Muscle of leg (tissue), 11 donors: ENCODE data around the gene COP1. TPM values are rescaled to one million over a fixed set of nuclear protein-coding genes. Genes with fewer than 3 reads are reported as not detected.
A peak's percentile ranks its signal among the peaks of the same experiment; 100 is the strongest.

Experiments used
- DNase-seq: peaks from one replicate; pipeline ENCODE4 v3.0.0; 2013
- H3K27ac ChIP-seq: one replicate; pipeline ENCODE4 v1.5.1; 2013; ENCODE audit warnings: mild to moderate bottlenecking, low read length, control low read depth
- H3K27me3 ChIP-seq: one replicate; pipeline ENCODE4 v1.6.1; 2013; ENCODE audit warnings: low read length; ENCODE audit not compliant: control insufficient read depth, insufficient read depth
- H3K36me3 ChIP-seq: one replicate; pipeline ENCODE4 v1.6.1; 2013; ENCODE audit warnings: low read length; ENCODE audit not compliant: control insufficient read depth, insufficient read depth
- H3K4me1 ChIP-seq: one replicate; pipeline ENCODE4 v1.6.1; 2013; ENCODE audit warnings: low read length; ENCODE audit not compliant: control insufficient read depth, insufficient read depth
- H3K4me3 ChIP-seq: one replicate; pipeline ENCODE4 v1.5.1; 2013; ENCODE audit warnings: low read length, control low read depth
- H3K9me3 ChIP-seq: replicated peaks from 2 replicates; pipeline ENCODE4 v1.6.1; 2013; ENCODE audit warnings: low read depth, low read length; ENCODE audit not compliant: control insufficient read depth
- WGBS: methylation state at CpG from one replicate; pipeline ENCODE4 v1.1.5; 2013; ENCODE audit warnings: missing lambda C conversion rate; ENCODE audit not compliant: insufficient coverage; 5-methylcytosine and 5-hydroxymethylcytosine counted together
- polyA plus RNA-seq, 8 donors: library from polyadenylated mRNA; unstranded; fragments of 120-200 nt; gene quantifications; one replicate each; pipeline versions ENCODE4 v1.2.1 to v1.2.3, GENCODE V29; 2013; ENCODE audit warnings: inconsistent platforms in 1 of 8, low replicate concordance in 1 of 8; ENCODE audit not compliant: insufficient read length in 8 of 8, insufficient read depth in 1 of 8
- total RNA-seq: library from RNA; stranded (reverse); fragments of 120-200 nt; gene quantifications from one replicate; pipeline ENCODE4 v1.2.4, GENCODE V29; 2013

The COP1 gene
- total and polyA plus RNA-seq, 9 donors, result 32.8 to 41.9 (median 35.5) TPM

DNA sequence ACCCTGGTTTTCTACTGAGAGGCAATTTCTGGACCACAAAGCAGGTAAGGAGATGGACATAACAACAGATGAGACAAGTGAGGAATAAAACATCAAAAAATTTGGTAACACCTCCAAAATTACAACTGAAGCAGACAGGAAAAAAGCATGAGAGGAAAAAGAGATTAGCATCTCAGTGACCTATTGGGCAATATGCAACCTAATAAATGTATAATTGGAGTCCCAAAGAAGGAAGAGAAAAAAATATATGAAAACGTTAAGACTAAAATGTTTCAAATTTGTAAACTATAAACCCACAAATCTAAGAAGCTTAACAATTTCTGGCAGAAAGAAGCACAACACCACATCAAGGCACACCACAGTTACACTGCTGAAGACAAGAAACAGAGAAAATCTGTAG, 255.5 kb downstream of the COP1 start:
- Histone ChIP-seq H3K27me3 (no peaks in the 10 kb centered on the region), H3K4me1 (no peaks in the 10 kb centered on the region), H3K9me3 (peaks cover 12% of the 10 kb centered on the region), H3K27ac (no peak overlapping the region), H3K4me3 (no peak overlapping the region), H3K36me3 (peaks cover 8% of the 10 kb centered on the region)
- no peak for DNase-seq
- no CpG with 5 or more reads among the region's 1 CpG for WGBS

DNA sequence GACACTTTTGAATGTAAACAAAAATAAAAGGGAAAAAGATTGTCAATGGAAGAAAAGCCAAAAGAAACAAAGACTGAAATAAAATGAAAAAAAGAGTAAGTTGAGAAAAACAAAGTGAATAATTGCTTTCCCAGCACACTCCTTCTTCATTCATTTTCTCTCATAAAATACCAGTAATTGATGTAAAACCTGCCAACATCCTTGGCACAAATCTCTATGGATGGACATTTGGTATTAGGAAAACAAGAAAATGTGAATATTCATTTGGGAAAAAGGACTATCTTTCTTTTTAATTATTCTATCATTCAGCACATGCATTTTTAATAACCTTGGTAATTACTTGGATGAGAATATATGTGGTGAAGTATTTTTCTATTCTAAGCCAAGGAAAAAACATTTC, 259.3 kb downstream of the COP1 start:
- no peaks in the 10 kb centered on the region for H3K4me1 ChIP-seq
- no peak overlapping the region for H3K4me3 ChIP-seq
- peaks cover 10% of the 10 kb centered on the region for H3K9me3 ChIP-seq
- no peak overlapping the region for H3K27ac ChIP-seq
- peak; percentile 52 for DNase-seq
- peaks cover 7% of the 10 kb centered on the region for H3K36me3 ChIP-seq
- H3K27me3 ChIP-seq, result no peaks in the 10 kb centered on the region

DNA sequence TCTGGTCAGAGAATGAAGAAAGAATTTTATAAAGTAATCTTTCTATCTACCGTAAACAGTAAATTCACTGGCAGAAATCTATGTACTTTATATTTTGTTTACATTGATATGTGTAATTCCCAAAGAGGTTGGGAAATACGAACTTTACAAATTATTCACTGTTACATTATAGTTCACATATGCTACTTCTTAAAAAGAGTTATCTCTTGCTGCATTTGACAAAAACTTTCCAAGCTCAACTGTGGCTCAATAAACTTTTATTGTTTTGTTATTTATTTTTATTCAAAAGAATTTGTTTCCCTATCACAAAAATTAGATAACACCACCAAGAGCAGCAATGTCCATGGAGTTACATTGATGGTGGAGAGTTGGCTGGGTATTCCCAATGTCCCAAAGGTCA, 262.5 kb downstream of the COP1 start:
- peaks cover 12% of the 10 kb centered on the region for H3K36me3 ChIP-seq
- DNase-seq, result no peak
- H3K9me3 ChIP-seq, result no peaks in the 10 kb centered on the region
- WGBS, result no CpG with 5 or more reads among the region's 2 CpGs
- H3K4me1 ChIP-seq, result no peaks in the 10 kb centered on the region
- no peak overlapping the region for H3K27ac ChIP-seq
- H3K27me3 ChIP-seq, result no peaks in the 10 kb centered on the region
- no peak overlapping the region for H3K4me3 ChIP-seq

DNA sequence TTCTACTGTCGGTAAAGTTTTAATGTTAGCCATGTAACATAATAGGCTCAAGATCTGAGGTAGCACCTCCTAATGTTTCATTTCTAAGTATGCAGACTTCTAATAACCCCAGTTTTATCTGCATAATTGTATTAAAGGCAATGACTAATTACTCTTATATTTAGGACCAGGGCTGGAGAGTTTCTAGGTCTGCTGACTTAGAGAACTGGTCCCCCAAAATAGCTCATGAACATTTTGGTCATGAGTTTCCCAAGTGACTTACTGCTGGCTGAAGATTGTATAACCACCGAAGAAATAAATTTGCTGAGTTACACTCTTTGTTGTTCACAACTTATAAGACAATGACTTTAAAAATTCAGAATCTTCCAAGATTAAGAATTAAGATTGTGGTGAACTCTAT, 265.9 kb downstream of the COP1 start:
- Histone ChIP-seq H3K4me1 (no peaks in the 10 kb centered on the region), H3K27me3 (no peaks in the 10 kb centered on the region), H3K36me3 (peaks cover 8% of the 10 kb centered on the region), H3K27ac (no peak overlapping the region), H3K4me3 (no peak overlapping the region), H3K9me3 (no peaks in the 10 kb centered on the region)
- whole genome bisulfite sequencing, result no CpG with 5 or more reads among the region's 2 CpGs
- DNase-seq, result no peak

DNA sequence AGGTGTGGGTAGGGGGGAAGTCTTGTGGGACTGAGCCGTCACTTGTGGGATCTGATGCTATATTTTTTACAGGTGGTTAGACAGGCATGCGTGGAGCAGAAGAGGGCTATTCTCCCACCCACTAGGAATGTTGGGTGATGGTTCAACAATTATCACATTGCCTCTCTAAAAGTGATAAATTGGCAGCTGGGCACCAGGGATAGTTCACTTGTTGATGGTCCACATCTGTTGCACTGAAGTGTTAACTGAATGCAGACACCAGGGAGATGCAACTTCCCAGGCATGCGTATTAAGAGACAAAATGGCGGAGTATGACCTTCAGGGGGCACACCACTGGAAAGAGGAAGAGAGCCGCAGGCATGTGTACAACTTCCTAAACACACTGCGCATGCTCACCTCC, 270.4 kb downstream of the COP1 start:
- no peaks in the 10 kb centered on the region for H3K9me3 ChIP-seq
- H3K27ac ChIP-seq, result no peak overlapping the region
- H3K4me1 ChIP-seq, result no peaks in the 10 kb centered on the region
- H3K4me3 ChIP-seq, result no peak overlapping the region
- DNase-seq, result no peak
- WGBS, result 93% methylated on average over 2 of the region's 6 CpGs
- peaks cover 3% of the 10 kb centered on the region for H3K36me3 ChIP-seq
- no peaks in the 10 kb centered on the region for H3K27me3 ChIP-seq

DNA sequence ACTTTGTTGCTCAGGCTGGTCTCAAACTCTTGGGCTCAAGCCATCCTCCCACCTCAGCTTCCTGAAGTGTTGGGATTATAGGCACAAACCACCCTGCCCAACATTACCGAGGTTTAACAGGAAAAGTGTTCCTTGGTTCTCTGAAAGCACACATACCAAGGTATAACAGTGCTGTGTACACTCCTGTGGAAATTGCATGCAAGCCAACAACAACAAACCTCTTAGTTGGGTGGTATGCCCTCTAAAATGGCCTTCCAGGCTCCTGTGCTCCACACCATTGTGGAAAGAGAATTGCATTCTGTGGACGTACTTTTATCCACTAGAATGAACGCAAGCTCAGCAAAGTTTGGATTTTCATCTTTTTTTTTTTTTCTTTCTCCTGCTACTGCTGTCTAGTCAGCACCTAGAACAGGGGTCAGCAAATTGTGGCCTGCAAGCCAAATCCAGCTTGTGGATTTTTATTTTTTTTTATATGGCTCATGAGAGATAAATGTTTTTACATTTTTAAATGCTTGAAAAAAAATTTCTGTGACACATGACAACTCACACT, 271.4 kb downstream of the COP1 start:
- WGBS, result no CpG with 5 or more reads among the region's 3 CpGs
- no peak overlapping the region for H3K27ac ChIP-seq
- no peak for DNase-seq
- no peaks in the 10 kb centered on the region for H3K9me3 ChIP-seq
- no peaks in the 10 kb centered on the region for H3K27me3 ChIP-seq
- H3K36me3 ChIP-seq, result no peaks in the 10 kb centered on the region
- no peak overlapping the region for H3K4me3 ChIP-seq
- H3K4me1 ChIP-seq, result no peaks in the 10 kb centered on the region

DNA sequence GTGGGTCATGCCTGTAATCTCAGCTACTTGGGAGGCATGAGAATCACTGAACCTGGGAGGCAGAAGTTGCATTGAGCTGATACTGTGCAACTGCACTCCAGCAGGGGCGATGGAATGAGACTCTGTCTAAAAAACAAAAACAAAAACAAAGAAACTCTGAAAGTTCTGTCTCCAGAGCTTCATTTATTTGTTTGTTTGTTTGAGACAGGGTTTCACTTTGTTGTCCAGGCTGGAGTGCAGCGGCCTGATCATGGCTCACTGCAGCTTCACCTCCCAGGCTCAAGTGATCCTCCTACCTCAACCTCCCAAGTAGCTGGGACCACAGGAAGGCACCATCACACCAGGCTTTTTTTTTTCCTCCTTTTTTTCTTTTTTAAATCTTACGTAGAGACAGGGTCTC, 271.9 kb downstream of the COP1 start:
- DNase-seq, result no peak
- 90% methylated on average over 1 of the region's 3 CpGs for WGBS
- no peak overlapping the region for H3K4me3 ChIP-seq

DNA sequence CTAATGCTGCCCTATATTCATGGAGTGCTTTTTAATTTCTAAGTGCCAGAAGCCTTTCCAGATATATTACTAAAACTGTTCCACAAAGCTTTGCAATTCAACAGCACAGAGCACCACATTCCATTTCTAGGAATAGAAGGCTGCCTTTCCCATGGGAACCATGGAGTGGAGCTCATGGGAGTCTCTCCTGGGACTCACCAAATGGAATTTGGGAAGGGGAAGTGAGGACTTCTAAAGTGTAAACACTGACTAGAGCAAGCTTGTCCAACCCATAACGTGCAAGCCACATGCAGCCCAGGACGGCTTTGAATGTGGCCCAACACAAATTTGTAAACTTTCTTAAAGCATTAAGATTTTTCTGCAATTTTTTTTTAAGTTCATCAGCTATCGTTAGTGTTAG, 273.3 kb downstream of the COP1 start:
- Histone ChIP-seq H3K4me3 (no peak overlapping the region), H3K27me3 (no peaks in the 10 kb centered on the region), H3K27ac (no peak overlapping the region), H3K36me3 (no peaks in the 10 kb centered on the region), H3K4me1 (no peaks in the 10 kb centered on the region), H3K9me3 (peaks cover 2% of the 10 kb centered on the region)
- DNase-seq, result peak; percentile 17
- WGBS, result no CpG with 5 or more reads among the region's 3 CpGs

More for the DNA sequence above, 271.9 kb downstream of the COP1 start:
- no peaks in the 10 kb centered on the region for H3K36me3 ChIP-seq
- H3K9me3 ChIP-seq, result no peaks in the 10 kb centered on the region
- no peak overlapping the region for H3K27ac ChIP-seq
- no peaks in the 10 kb centered on the region for H3K27me3 ChIP-seq
- H3K4me1 ChIP-seq, result no peaks in the 10 kb centered on the region

DNA sequence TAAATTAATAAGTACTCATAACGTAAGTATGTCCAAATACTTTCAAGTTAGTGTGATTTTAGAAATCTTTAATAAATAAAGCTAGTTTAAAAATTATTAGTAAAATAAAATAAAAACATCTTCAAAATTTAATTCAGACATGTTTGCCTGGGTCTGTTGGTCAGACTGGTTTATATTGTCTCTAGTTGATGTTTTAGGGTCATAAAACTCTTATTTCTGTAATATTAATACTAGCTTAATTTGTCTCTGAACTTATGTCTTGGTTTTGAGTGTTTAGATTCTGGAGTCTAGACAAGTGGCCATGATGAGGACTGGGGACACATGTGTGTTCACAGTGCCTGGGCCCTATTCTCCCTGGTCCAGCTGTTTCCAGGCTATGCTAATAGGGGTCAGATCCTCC, 279.1 kb downstream of the COP1 start:
- no CpG with 5 or more reads among the region's 1 CpG for WGBS

DNA sequence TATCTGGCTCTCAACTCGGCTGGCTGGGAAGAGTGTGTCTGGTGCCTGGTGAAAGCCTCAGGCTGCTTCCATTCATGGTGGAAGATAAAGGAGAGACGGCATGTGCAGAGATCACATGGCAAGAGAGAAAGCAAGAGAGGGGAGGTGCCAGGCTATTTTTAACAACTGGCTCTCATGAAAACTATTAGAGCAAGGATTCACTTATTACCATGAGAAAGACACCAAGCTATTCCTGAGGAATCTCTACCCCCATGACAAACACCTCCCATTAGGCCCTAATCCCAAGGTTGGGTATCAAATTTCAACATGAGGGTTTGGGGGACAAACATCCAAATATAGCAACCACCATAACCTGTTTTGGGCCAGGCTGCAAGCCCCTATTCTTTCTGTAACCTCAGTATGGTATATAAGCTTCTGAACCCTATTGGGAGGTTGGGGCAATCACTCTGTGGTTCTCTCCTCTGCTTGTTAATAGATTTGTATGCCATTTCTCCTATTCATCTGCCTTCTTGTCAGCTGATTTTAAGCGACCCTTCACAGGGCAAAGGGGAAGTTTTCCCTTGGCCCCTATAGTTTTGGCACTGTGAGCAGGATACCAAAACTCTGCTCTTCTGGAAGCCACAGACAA, 284.7 kb downstream of the COP1 start:
- H3K9me3 ChIP-seq, result peaks cover 2% of the 10 kb centered on the region
- no peak for DNase-seq
- WGBS, result no CpG with 5 or more reads among the region's 3 CpGs
- H3K27me3 ChIP-seq, result no peaks in the 10 kb centered on the region
- no peak overlapping the region for H3K4me3 ChIP-seq
- no peak overlapping the region for H3K27ac ChIP-seq
- H3K4me1 ChIP-seq, result no peaks in the 10 kb centered on the region
- peaks cover 10% of the 10 kb centered on the region for H3K36me3 ChIP-seq

More for the DNA sequence above, 279.1 kb downstream of the COP1 start:
- H3K36me3 ChIP-seq, result peaks cover 10% of the 10 kb centered on the region
- peaks cover 12% of the 10 kb centered on the region for H3K9me3 ChIP-seq
- no peak for DNase-seq
- H3K4me1 ChIP-seq, result no peaks in the 10 kb centered on the region
- H3K27me3 ChIP-seq, result no peaks in the 10 kb centered on the region
- H3K4me3 ChIP-seq, result no peak overlapping the region
- no peak overlapping the region for H3K27ac ChIP-seq

DNA sequence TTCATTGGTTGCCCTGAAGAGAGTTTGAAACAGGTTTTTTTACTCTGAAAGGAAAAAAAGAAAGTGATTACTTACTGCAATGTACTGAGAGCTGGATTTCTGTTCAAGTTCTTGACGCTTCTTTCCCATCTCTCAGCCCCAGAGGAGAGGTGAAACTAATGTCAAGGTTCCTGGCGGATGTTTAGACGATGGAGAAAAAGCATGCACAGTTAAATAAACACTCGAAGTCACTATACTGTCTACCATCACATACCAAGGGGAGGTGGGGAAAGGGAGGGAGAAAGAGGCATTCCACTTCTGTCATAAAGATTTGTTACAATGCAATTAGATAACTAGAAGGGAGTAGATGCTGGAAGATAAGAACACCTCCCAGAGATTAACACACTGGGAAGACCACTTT, 286.7 kb downstream of the COP1 start:
- H3K27me3 ChIP-seq, result no peaks in the 10 kb centered on the region
- H3K4me1 ChIP-seq, result no peaks in the 10 kb centered on the region
- no peaks in the 10 kb centered on the region for H3K36me3 ChIP-seq
- H3K9me3 ChIP-seq, result no peaks in the 10 kb centered on the region
- no peak overlapping the region for H3K27ac ChIP-seq
- WGBS, result no CpG with 5 or more reads among the region's 4 CpGs
- DNase-seq, result no peak
- H3K4me3 ChIP-seq, result no peak overlapping the region
